Left ventricle myocardium inferior (tissue), 1 donor: ENCODE measurements around the gene LRRC8D. TPM values are rescaled to one million over a fixed set of nuclear protein-coding genes. Genes with fewer than 3 reads are reported as not detected.

ENCODE experiments used
- DNase-seq: peaks from one replicate; pipeline ENCODE4 v3.0.0-alpha.2; 2020
- H3K27ac ChIP-seq: fragments of 200-600 bp; replicated peaks from 2 replicates; pipeline ENCODE4 v1.8.0; 2021
- H3K27me3 ChIP-seq: fragments of 200-600 bp; 2 replicates; pipeline ENCODE4 v1.8.0; 2021; ENCODE audit warnings: low read depth
- H3K36me3 ChIP-seq: fragments of 200-600 bp; 2 replicates; pipeline ENCODE4 v1.8.0; 2021
- H3K4me1 ChIP-seq: fragments of 200-600 bp; 2 replicates; pipeline ENCODE4 v1.8.0; 2021
- H3K4me3 ChIP-seq: fragments of 200-600 bp; 2 replicates; pipeline ENCODE4 v1.8.0; 2021; ENCODE audit warnings: mild to moderate bottlenecking, moderate library complexity
- H3K9me3 ChIP-seq: fragments of 200-600 bp; replicated peaks from 2 replicates; pipeline ENCODE4 v1.8.0; 2021
- CTCF ChIP-seq: fragments of 200-600 bp; IDR thresholded peaks from 2 replicates; pipeline ENCODE4 v1.8.0; 2021; ENCODE audit warnings: antibody characterized with exemption, mild to moderate bottlenecking, borderline replicate concordance
- intact Hi-C: fragments of 100-400 bp; cut with micrococcal nuclease; formaldehyde crosslinking; loops from one replicate; pipeline ENCODE4 v1.11.0; 2022
- total RNA-seq: library from RNA; stranded (reverse); fragmentation: NEBNext Ultra II Directional; extraction: Animal tissue kit (Norgen Biotek cat#: 25700); gene quantifications from one replicate; pipeline ENCODE4 v1.2.1, GENCODE V29; 2021
- donor health status: DM: no; HTN: yes; CAD: no; lungs with severe emphysema.

LRRC8D gene
- total RNA-seq, 1 donor from 2014 or later, result 6.4 TPM

- Histone ChIP-seq H3K27ac (no peak overlapping the region), H3K4me1 (peaks cover 5% of the 10 kb centered on the region), H3K9me3 (no peaks in the 10 kb centered on the region), H3K4me3 (no peak overlapping the region), H3K36me3 (no peaks in the 10 kb centered on the region), H3K27me3 (no peaks in the 10 kb centered on the region)
- intact Hi-C loops, result no loop called here
- DNase-seq, result no peak
- TF ChIP-seq CTCF, result no peak
These were observed 138.9 kb downstream of the LRRC8D start for GRCh38 chr1:89959719-89960118.

GRCh38 chr1:89962024-89962741 lies 141.4 kb downstream of the LRRC8D start:
- TF ChIP-seq CTCF, result no peak
- Histone ChIP-seq H3K4me3 (no peak overlapping the region), H3K9me3 (no peaks in the 10 kb centered on the region), H3K27ac (peak overlapping the region; percentile 1), H3K27me3 (no peaks in the 10 kb centered on the region), H3K4me1 (peaks cover 5% of the 10 kb centered on the region), H3K36me3 (no peaks in the 10 kb centered on the region)
- DNase-seq, result no peak
- intact Hi-C loops, result no loop called here

- Histone ChIP-seq H3K9me3 (no peaks in the 10 kb centered on the region), H3K4me1 (peaks cover 5% of the 10 kb centered on the region), H3K36me3 (no peaks in the 10 kb centered on the region), H3K4me3 (no peak overlapping the region), H3K27me3 (no peaks in the 10 kb centered on the region), H3K27ac (no peak overlapping the region)
- DNase-seq, result no peak
- intact Hi-C loops, result no loop called here
- TF ChIP-seq CTCF, result no peak
These were observed 141.9 kb downstream of the LRRC8D start for GRCh38 chr1:89962742-89963075.

GRCh38 chr1:89965193-89965768 lies 144.4 kb downstream of the LRRC8D start:
- H3K4me3 ChIP-seq, result no peak overlapping the region
- DNase-seq, result no peak
- intact Hi-C loops, result no loop called here
- H3K36me3 ChIP-seq, result no peaks in the 10 kb centered on the region
- H3K4me1 ChIP-seq, result peaks cover 5% of the 10 kb centered on the region
- no peak for TF ChIP-seq CTCF
- no peaks in the 10 kb centered on the region for H3K27me3 ChIP-seq
- no peaks in the 10 kb centered on the region for H3K9me3 ChIP-seq
- H3K27ac ChIP-seq, result peak overlapping the region; percentile 67

- H3K4me1 ChIP-seq, result peaks cover 5% of the 10 kb centered on the region
- no peak for DNase-seq
- no peaks in the 10 kb centered on the region for H3K27me3 ChIP-seq
- no peak for TF ChIP-seq CTCF
- H3K4me3 ChIP-seq, result no peak overlapping the region
- no peaks in the 10 kb centered on the region for H3K36me3 ChIP-seq
- H3K9me3 ChIP-seq, result no peaks in the 10 kb centered on the region
- intact Hi-C loops, result no loop called here
- H3K27ac ChIP-seq, result no peak overlapping the region
These were observed 145.8 kb downstream of the LRRC8D start for GRCh38 chr1:89966656-89967055.
